ENCODE results near the gene PDLIM5.

Gene PDLIM5

DNA sequence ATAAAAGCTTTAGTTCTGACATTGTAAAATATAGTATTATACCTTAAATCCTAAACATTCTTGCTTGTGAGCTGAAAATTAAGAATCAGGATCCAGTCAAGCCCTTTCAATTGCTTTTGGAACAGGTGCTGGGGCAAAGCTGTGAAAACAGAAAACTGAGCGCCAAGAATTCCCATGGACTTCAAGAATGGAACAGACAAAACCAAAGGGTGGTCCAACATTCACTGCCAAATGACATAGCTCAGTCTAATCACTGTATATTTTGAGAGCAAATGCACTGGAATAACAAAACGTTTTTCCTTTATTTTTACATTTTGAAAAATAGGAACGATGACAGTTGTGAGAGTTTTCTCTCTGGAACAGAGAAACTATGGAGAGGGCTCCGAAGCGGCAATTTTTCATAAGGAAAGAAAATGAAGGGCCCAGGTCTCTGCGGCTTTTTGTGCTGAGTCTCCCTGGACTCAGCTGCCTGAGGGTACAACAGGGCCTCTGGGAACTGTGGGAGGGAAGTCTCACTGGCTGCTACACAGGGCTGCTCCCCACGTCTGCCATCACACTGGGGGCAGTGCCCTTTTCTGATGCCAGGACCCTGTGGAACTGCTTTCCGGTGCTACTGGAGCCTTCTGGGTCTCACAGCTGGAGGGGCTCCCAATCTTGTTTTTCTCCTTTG is 250.0 kb downstream of the PDLIM5 start:
- Histone ChIP-seq H3K9ac (ENCODE audit: low read length) (no peak overlapping the region), H3K4me1 (ENCODE audit: control insufficient read depth, insufficient read depth, low read length) (no peaks in the 10 kb centered on the region), H3K27me3 (ENCODE audit: control insufficient read depth, insufficient read depth, low read length) (no peaks in the 10 kb centered on the region), H3K36me3 (ENCODE audit: control insufficient read depth, insufficient read depth, low read length) (no peaks in the 10 kb centered on the region), H3K27ac (ENCODE audit: low read depth, low read length) (no peak overlapping the region), H3K4me3 (ENCODE audit: low read depth, low read length) (no peak overlapping the region), H3K9me3 (ENCODE audit: control insufficient read depth, insufficient read depth, low read depth, low read length) (no peaks in the 10 kb centered on the region)

DNA sequence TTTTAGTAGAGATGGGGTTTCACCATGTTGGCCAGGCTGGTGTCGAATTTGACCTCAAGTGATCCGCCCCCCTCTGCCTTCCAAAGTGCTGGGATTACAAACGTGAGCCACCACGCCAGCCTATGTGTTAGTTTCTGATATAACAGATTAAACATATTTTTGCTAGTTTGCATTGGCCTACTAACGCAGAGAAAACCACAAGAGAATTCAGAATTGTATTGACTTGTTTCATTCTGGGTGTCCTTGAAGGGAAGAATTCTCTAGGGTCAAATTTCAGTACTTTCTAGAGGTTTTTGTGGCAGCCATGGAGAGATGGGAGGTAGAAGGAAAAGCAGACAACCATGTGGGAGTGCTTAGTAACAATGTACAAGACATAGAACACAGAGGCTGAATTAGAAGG is 259.9 kb downstream of the PDLIM5 start:
- no peak overlapping the region for H3K4me3 ChIP-seq (ENCODE audit: low read depth, low read length)
- H3K9ac ChIP-seq (ENCODE audit: low read length): no peak overlapping the region
- no peaks in the 10 kb centered on the region for H3K27me3 ChIP-seq (ENCODE audit: control insufficient read depth, insufficient read depth, low read length)
- no peaks in the 10 kb centered on the region for H3K36me3 ChIP-seq (ENCODE audit: control insufficient read depth, insufficient read depth, low read length)
- H3K9me3 ChIP-seq (ENCODE audit: control insufficient read depth, insufficient read depth, low read depth, low read length): no peaks in the 10 kb centered on the region
- H3K4me1 ChIP-seq (ENCODE audit: control insufficient read depth, insufficient read depth, low read length): no peaks in the 10 kb centered on the region
- no peak overlapping the region for H3K27ac ChIP-seq (ENCODE audit: low read depth, low read length)

DNA sequence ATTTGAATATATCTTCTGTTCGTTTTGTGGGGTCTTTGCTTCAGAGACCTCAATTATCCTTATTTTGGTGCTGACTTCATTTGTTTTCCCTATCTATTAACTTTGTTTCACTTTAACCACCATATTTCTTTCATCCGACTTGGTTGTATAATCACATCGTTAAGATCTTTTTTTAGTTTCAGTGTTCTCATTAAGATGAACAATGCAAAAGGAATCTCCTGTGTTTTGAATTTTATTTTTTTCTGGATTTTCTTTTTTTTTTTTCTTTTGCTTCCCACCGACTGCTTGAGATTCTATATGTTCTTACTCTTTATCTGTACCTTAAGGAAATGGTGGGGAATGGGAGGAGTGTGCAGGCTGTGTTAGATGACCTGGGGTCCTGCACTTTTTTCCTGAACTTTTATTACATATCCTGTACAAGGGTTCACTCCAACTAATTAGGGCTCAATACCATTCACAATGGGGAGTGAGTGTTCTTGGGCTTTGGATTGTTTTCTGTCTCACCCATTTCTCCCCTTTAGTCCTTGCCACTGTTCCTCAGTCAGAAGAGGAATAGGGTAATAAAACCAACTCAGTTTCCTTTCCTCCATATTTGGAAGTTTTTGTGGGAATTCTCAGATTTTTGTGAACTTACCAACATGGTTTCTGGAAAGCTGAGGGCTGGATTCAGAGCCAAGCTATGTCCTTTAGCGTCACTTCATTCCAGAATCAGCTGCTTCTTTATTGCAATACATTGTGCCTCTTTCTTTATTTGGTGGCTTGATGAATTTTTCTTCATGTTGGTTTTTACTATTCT is 262.8 kb downstream of the PDLIM5 start:
- Histone ChIP-seq H3K4me1 (ENCODE audit: control insufficient read depth, insufficient read depth, low read length) (no peaks in the 10 kb centered on the region), H3K9ac (ENCODE audit: low read length) (no peak overlapping the region), H3K27ac (ENCODE audit: low read depth, low read length) (no peak overlapping the region), H3K9me3 (ENCODE audit: control insufficient read depth, insufficient read depth, low read depth, low read length) (no peaks in the 10 kb centered on the region), H3K27me3 (ENCODE audit: control insufficient read depth, insufficient read depth, low read length) (no peaks in the 10 kb centered on the region), H3K4me3 (ENCODE audit: low read depth, low read length) (no peak overlapping the region), H3K36me3 (ENCODE audit: control insufficient read depth, insufficient read depth, low read length) (no peaks in the 10 kb centered on the region)

DNA sequence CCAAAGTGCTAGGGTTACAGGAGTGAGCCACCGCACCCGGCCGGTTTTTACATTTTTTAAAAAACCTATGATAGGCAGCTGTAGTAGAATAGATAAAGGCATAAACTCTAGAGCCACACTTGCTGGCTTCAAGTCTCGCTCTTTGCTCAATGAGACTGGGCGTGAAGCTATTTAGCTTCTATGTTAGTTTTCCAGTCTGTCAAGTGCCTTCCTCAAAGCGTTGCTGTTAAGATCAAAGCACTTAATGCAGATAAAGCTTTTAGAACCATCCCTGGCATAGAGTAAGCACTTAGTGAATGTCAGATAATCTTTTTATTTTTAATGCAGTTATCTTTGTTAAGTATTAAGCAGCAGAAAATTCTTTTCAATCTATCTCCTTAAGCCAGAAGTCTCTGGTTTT is 264.0 kb downstream of the PDLIM5 start:
- no peaks in the 10 kb centered on the region for H3K4me1 ChIP-seq (ENCODE audit: control insufficient read depth, insufficient read depth, low read length)
- no peaks in the 10 kb centered on the region for H3K27me3 ChIP-seq (ENCODE audit: control insufficient read depth, insufficient read depth, low read length)
- no peak overlapping the region for H3K9ac ChIP-seq (ENCODE audit: low read length)
- no peaks in the 10 kb centered on the region for H3K9me3 ChIP-seq (ENCODE audit: control insufficient read depth, insufficient read depth, low read depth, low read length)
- H3K36me3 ChIP-seq (ENCODE audit: control insufficient read depth, insufficient read depth, low read length): no peaks in the 10 kb centered on the region
- H3K27ac ChIP-seq (ENCODE audit: low read depth, low read length): no peak overlapping the region
- H3K4me3 ChIP-seq (ENCODE audit: low read depth, low read length): no peak overlapping the region
